K562 (cell line): Measurements from ENCODE around the gene DNASE1L2.

Experiments
- CBX2 ChIP-seq: fragments of 200-600 bp; sonication (generic); IDR thresholded peaks from one replicate; pipeline ENCODE4 v1.6.1; 2012; ENCODE audit warnings: mild to moderate bottlenecking, low read length, inconsistent platforms; ENCODE audit not compliant: insufficient read depth, poor library complexity, severe bottlenecking
- CTCF ChIP-seq, 3 experiments: IDR thresholded peaks in 2 of 3; conservative IDR thresholded peaks in 1 of 3; 2 replicates each; pipeline ENCODE4 v1.5.1; 2011 to 2012; ENCODE audit warnings: low read length in 3 of 3, mild to moderate bottlenecking in 3 of 3, control low read depth in 2 of 3, improper control_type of control experiment in 1 of 3, inconsistent platforms in 1 of 3, low read depth in 1 of 3, mixed read lengths in 1 of 3, moderate library complexity in 1 of 3; ENCODE audit not compliant: insufficient read depth in 2 of 3

- TF ChIP-seq CBX2 = no peak
- no peak for TF ChIP-seq CTCF (IDR thresholded peaks at IDR 0.05 in 2 of 3, conservative IDR thresholded peaks at IDR 0.05 in 1 of 3; ENCODE audit: insufficient read depth in 2 of 3, low read depth in 1 of 3, low read length in 3 of 3)
Observed at GRCh38 chr16:2287916-2288547, 51.8 kb downstream of the DNASE1L2 start.
